H1 (cell line): ENCODE measurements around the gene VAPB. TPM values are rescaled to one million over a fixed set of nuclear protein-coding genes. Genes with fewer than 3 reads are reported as not detected.

Experiments
- CTCF ChIA-PET: fragments of 300-600 bp; sonication (Branson Sonifier 250); formaldehyde crosslinking; loops from one replicate; lab custom pipeline; 2021; ENCODE audit not compliant: partially characterized antibody; lab: Charles Lee
- POLR2A ChIA-PET: fragments of 300-600 bp; sonication (Branson Sonifier 250); formaldehyde crosslinking; loops from one replicate; lab custom pipeline; 2021; ENCODE audit warnings: inconsistent platforms; ENCODE audit not compliant: partially characterized antibody; lab: Charles Lee
- DNase-seq, 2 experiments: peaks; one replicate each; pipeline versions ENCODE4 v3.0.0 to v3.0.0-alpha.2; 2010 to 2022; ENCODE audit warnings: low spot score in 2 of 2, low read depth in 1 of 2, mixed read lengths in 1 of 2
- FAIRE-seq: peaks from 2 replicates; lab custom pipeline; 2011; peaks lifted over from hg19 to GRCh38; lab: Jason Lieb, UNC
- H2AFZ ChIP-seq: 2 replicates; pipeline ENCODE4 v1.8.1; 2012; ENCODE audit warnings: low read length, inconsistent platforms
- H2AK5ac ChIP-seq: 2 replicates; pipeline ENCODE4 v1.6.1; 2013; ENCODE audit warnings: low read depth, low read length
- H2BK120ac ChIP-seq: replicated peaks from 2 replicates; pipeline ENCODE3; 2013; ENCODE audit warnings: low read depth, low read length, inconsistent platforms
- H2BK12ac ChIP-seq: 2 replicates; pipeline ENCODE4 v1.6.1; 2013; ENCODE audit warnings: low read depth, low read length
- H2BK15ac ChIP-seq: 2 replicates; pipeline ENCODE4 v1.6.1; 2013; ENCODE audit warnings: low read length
- H2BK20ac ChIP-seq: 2 replicates; pipeline ENCODE4 v1.6.1; 2013; ENCODE audit warnings: low read length
- H2BK5ac ChIP-seq: 2 replicates; pipeline ENCODE4 v1.6.1; 2013; ENCODE audit warnings: low read depth, low read length
- H3K14ac ChIP-seq: 2 replicates; pipeline ENCODE4 v1.6.1; 2013; ENCODE audit warnings: inconsistent platforms; ENCODE audit not compliant: insufficient read length
- H3K18ac ChIP-seq: 2 replicates; pipeline ENCODE4 v1.6.1; 2013; ENCODE audit warnings: low read length; ENCODE audit errors: extremely low read depth
- H3K23ac ChIP-seq: 2 replicates; pipeline ENCODE4 v1.6.1; 2013; ENCODE audit warnings: inconsistent platforms; ENCODE audit not compliant: insufficient read length
- H3K23me2 ChIP-seq: 2 replicates; pipeline ENCODE4 v1.6.1; 2013; ENCODE audit warnings: low read depth, low read length
- H3K27ac ChIP-seq: 2 replicates; pipeline ENCODE4 v1.6.1; 2011; ENCODE audit warnings: low read depth, low read length, inconsistent platforms
- H3K27me3 ChIP-seq, 4 experiments: replicated peaks in 1 of 4; 1 replicate in 1 of 4; 2 replicates in 3 of 4; pipeline versions ENCODE4 v1.6.1 to v1.8.1; 2011 to 2013; ENCODE audit warnings: low read length in 3 of 4, mild to moderate bottlenecking in 3 of 4, inconsistent platforms in 2 of 4, mixed read lengths in 2 of 4, moderate library complexity in 1 of 4; ENCODE audit not compliant: control insufficient read depth in 3 of 4, insufficient read depth in 3 of 4; ENCODE audit errors: extremely low read depth in 1 of 4
- H3K36me3 ChIP-seq, 4 experiments: 2 replicates each; pipeline versions ENCODE4 v1.6.1 to v1.8.1; 2011 to 2013; ENCODE audit warnings: mild to moderate bottlenecking in 4 of 4, low read length in 3 of 4, moderate library complexity in 2 of 4, control low read depth in 1 of 4, inconsistent platforms in 1 of 4; ENCODE audit not compliant: insufficient read depth in 4 of 4, control insufficient read depth in 2 of 4
- H3K4ac ChIP-seq: replicated peaks from 2 replicates; pipeline ENCODE3; 2013; ENCODE audit warnings: low read length, low read depth, mixed read lengths, inconsistent platforms; ENCODE audit not compliant: insufficient read length
- H3K4me1 ChIP-seq, 4 experiments: replicated peaks in 1 of 4; 1 replicate in 1 of 4; 2 replicates in 3 of 4; pipeline versions ENCODE4 v1.6.1 to v1.8.1; 2011 to 2013; ENCODE audit warnings: low read length in 3 of 4, inconsistent platforms in 2 of 4, mixed read lengths in 1 of 4; ENCODE audit not compliant: insufficient read depth in 4 of 4, control insufficient read depth in 3 of 4
- H3K4me2 ChIP-seq, 2 experiments: 2 replicates each; pipeline versions ENCODE4 v1.6.1 to v1.8.1; 2011 to 2013; ENCODE audit warnings: low read depth in 2 of 2, low read length in 2 of 2, control low read depth in 1 of 2, inconsistent platforms in 1 of 2, mild to moderate bottlenecking in 1 of 2; ENCODE audit not compliant: insufficient read depth in 1 of 2
- H3K4me3 ChIP-seq, 4 experiments: fragments of 200-600, 300-600 bp in 1 of 4; sonication (generic), shearing (Covaris generic), sonication (Bioruptor Twin) in 1 of 4; 2 replicates each; pipeline versions ENCODE4 v1.5.1 to v1.8.1; 2011 to 2016; ENCODE audit warnings: low read length in 4 of 4, low read depth in 3 of 4, control low read depth in 2 of 4, inconsistent platforms in 2 of 4, mild to moderate bottlenecking in 2 of 4, mixed read lengths in 1 of 4, moderate library complexity in 1 of 4; ENCODE audit not compliant: insufficient read depth in 2 of 4; ENCODE audit errors: extremely low read depth in 1 of 4
- H3K56ac ChIP-seq: replicated peaks from 2 replicates; pipeline ENCODE3; 2013; ENCODE audit warnings: low read depth, mild to moderate bottlenecking, mixed read lengths, low read length, inconsistent platforms; ENCODE audit not compliant: insufficient read length
- H3K79me1 ChIP-seq: 2 replicates; pipeline ENCODE4 v1.6.1; 2013; ENCODE audit warnings: low read depth, low read length, control low read depth
- H3K79me2 ChIP-seq, 2 experiments: 2 replicates each; pipeline versions ENCODE4 v1.6.1 to v1.8.1; 2012 to 2013; ENCODE audit warnings: low read length in 2 of 2, mild to moderate bottlenecking in 2 of 2, inconsistent platforms in 1 of 2; ENCODE audit not compliant: insufficient read depth in 2 of 2, control insufficient read depth in 1 of 2
- H3K9ac ChIP-seq, 4 experiments: replicated peaks in 1 of 4; 1 replicate in 1 of 4; 2 replicates in 3 of 4; pipeline versions ENCODE4 v1.6.1 to v1.8.1; 2011 to 2013; ENCODE audit warnings: low read depth in 3 of 4, low read length in 3 of 4, control low read depth in 2 of 4, mild to moderate bottlenecking in 2 of 4, moderate library complexity in 2 of 4, inconsistent platforms in 1 of 4; ENCODE audit errors: extremely low read depth in 1 of 4
- H3K9me3 ChIP-seq, 2 experiments: 2 replicates each; pipeline versions ENCODE4 v1.6.1 to v1.8.1; 2012 to 2013; ENCODE audit warnings: mild to moderate bottlenecking in 2 of 2, moderate library complexity in 2 of 2, control low read depth in 1 of 2, inconsistent platforms in 1 of 2, low read depth in 1 of 2, low read length in 1 of 2, mixed read lengths in 1 of 2; ENCODE audit not compliant: insufficient read depth in 2 of 2
- H4K20me1 ChIP-seq, 2 experiments: replicated peaks in 1 of 2; 2 replicates each; pipeline versions ENCODE3 to v1.8.1; 2011 to 2013; ENCODE audit warnings: inconsistent platforms in 2 of 2, low read length in 2 of 2, mild to moderate bottlenecking in 1 of 2; ENCODE audit not compliant: insufficient read depth in 2 of 2, control insufficient read depth in 1 of 2
- H4K5ac ChIP-seq: 2 replicates; pipeline ENCODE4 v1.6.1; 2013; ENCODE audit warnings: low read length, low read depth, mixed read lengths, inconsistent platforms; ENCODE audit not compliant: insufficient read length
- H4K8ac ChIP-seq: 2 replicates; pipeline ENCODE4 v1.8.0; 2013; ENCODE audit warnings: mild to moderate bottlenecking, moderate library complexity, low read length, inconsistent platforms; ENCODE audit not compliant: insufficient read depth; ENCODE audit errors: extremely low read depth
- H4K91ac ChIP-seq: replicated peaks from 2 replicates; pipeline ENCODE3; 2013; ENCODE audit warnings: low read length, mixed read lengths, inconsistent platforms; ENCODE audit not compliant: insufficient read length
- ASH2L ChIP-seq: fragments of 200-600, 300-600 bp; sonication (generic); IDR thresholded peaks from one replicate; pipeline ENCODE4 v1.7.1; 2017; ENCODE audit warnings: low read length
- CBX8 ChIP-seq: fragments of 300-800, 300-1000 bp; sonication (generic); IDR thresholded peaks from 2 replicates; pipeline ENCODE4 v1.7.1; 2016; ENCODE audit warnings: low read depth, low read length, borderline replicate concordance
- CHD2 ChIP-seq: IDR thresholded peaks from 2 replicates; pipeline ENCODE4 v1.6.1; 2012; ENCODE audit warnings: low read length, improper control_type of control experiment
- CREB1 ChIP-seq: IDR thresholded peaks from 2 replicates; pipeline ENCODE4 v1.6.1; 2012; ENCODE audit warnings: inconsistent platforms
- EZH2 ChIP-seq: fragments of 200-600 bp; sonication (generic); IDR thresholded peaks from 2 replicates; pipeline ENCODE4 v1.7.1; 2012; ENCODE audit warnings: low read depth, mild to moderate bottlenecking, moderate library complexity, low read length, inconsistent platforms; ENCODE audit not compliant: severe bottlenecking
- GABPA ChIP-seq: IDR thresholded peaks from 2 replicates; pipeline ENCODE4 v1.6.1; 2011; ENCODE audit warnings: mild to moderate bottlenecking, low read length, moderate library complexity, borderline replicate concordance; ENCODE audit not compliant: insufficient read depth
- GTF2F1 ChIP-seq: IDR thresholded peaks from 2 replicates; pipeline ENCODE4 v1.6.1; 2012; ENCODE audit warnings: low read depth, low read length, improper control_type of control experiment, borderline replicate concordance
- JUN ChIP-seq: IDR thresholded peaks from 2 replicates; pipeline ENCODE4 v1.6.1; 2011; ENCODE audit warnings: low read depth, mild to moderate bottlenecking, improper control_type of control experiment, low read length
- RXRA ChIP-seq: IDR thresholded peaks from 2 replicates; pipeline ENCODE4 v1.6.1; 2011; ENCODE audit warnings: low read depth, mild to moderate bottlenecking, low read length, moderate library complexity; ENCODE audit not compliant: insufficient read depth
- SP4 ChIP-seq: IDR thresholded peaks from 2 replicates; pipeline ENCODE4 v1.6.1; 2012; ENCODE audit warnings: low read length, inconsistent platforms
- WGBS, 2 experiments: shearing (Covaris generic) in 1 of 2; methylation state at CpG; one replicate each; pipeline versions ENCODE4 v1.1.6 to v1.1.7; 2013 to 2015; ENCODE audit warnings: low lambda C conversion rate in 2 of 2, mixed read lengths in 2 of 2, inconsistent platforms in 1 of 2, low coverage in 1 of 2, missing lambda C conversion rate in 1 of 2; ENCODE audit not compliant: insufficient replicate concordance in 2 of 2, insufficient coverage in 1 of 2, insufficient read length in 1 of 2; ENCODE audit errors: extremely low coverage in 1 of 2, missing lambda C conversion rate in 1 of 2; 5-methylcytosine and 5-hydroxymethylcytosine counted together
- polyA plus RNA-seq, 7 experiments: library from polyadenylated mRNA; depleted of rRNA in 3 of 7; stranded (reverse) in 5 of 7; unstranded in 2 of 7; fragments of >200 nt in 5 of 7; fragments of 200-250 nt in 2 of 7; gene quantifications; 1 replicate in 5 of 7; 2 replicates in 1 of 7; 4 replicates in 1 of 7; pipeline versions ENCODE4 v1.2.1 to v1.2.3, GENCODE V29; 2011 to 2013; ENCODE audit warnings: missing spikeins in 2 of 7, mixed read lengths in 2 of 7
- total RNA-seq: library from RNA; stranded (reverse); fragmentation: NEBNext Ultra II Directional; extraction: Animal tissue kit (Norgen Biotek cat#: 25700); gene quantifications from 2 replicates; pipeline ENCODE4 v1.2.1, GENCODE V29; 2021
- TF ChIP-seq, protein P1 (sequence below): IDR thresholded peaks from 2 replicates; pipeline ENCODE4 v1.6.1; 2012; ENCODE audit warnings: low read length, inconsistent platforms

VAPB gene
- total and polyA plus RNA-seq, 2 of the 8 experiments (the other 6 are each of a cell fraction or from before 2014, with no cell fraction given) = 24.4 to 62.8 TPM

GRCh38 chr20:58416057-58416456 is 27.0 kb downstream of the VAPB start:
- H3K79me1 ChIP-seq = peaks cover 3% of the 10 kb centered on the region
- H3K4me2 ChIP-seq = peak overlapping the region in 1 of 2 experiments; percentile 12; a peak in 1 of 4 replicates
- H2BK12ac ChIP-seq = no peak overlapping the region
- H4K8ac ChIP-seq = no peak overlapping the region
- H3K56ac ChIP-seq = no peak overlapping the region
- H3K27me3 ChIP-seq = no peaks in the 10 kb centered on the region
- H3K23me2 ChIP-seq = no peaks in the 10 kb centered on the region
- H2AFZ ChIP-seq = no peak overlapping the region
- H2BK120ac ChIP-seq = no peak overlapping the region
- no peak overlapping the region for H4K5ac ChIP-seq
- no peak overlapping the region for H3K23ac ChIP-seq
- FAIRE-seq (no peak), DNase-seq (no peak)
- H3K9me3 ChIP-seq = peaks cover 3 to 9% of the 10 kb centered on the region in 2 experiments; a peak in 3 of 4 replicates
- peaks cover 0 to 57% of the 10 kb centered on the region in 2 experiments; a peak in 3 of 4 replicates for H3K79me2 ChIP-seq
- no peak overlapping the region for H2AK5ac ChIP-seq
- H2BK20ac ChIP-seq = no peak overlapping the region
- WGBS, 2 experiments = 88% methylated on average over 1 of the region's 1 CpG; no CpG with 5 or more reads in 1 of the 2 experiments
- peaks cover 2 to 17% (median 10%) of the 10 kb centered on the region in 4 experiments; a peak in 5 of 7 replicates for H3K4me1 ChIP-seq
- H2BK5ac ChIP-seq = no peak overlapping the region
- no peak overlapping the region for H2BK15ac ChIP-seq
- no peak overlapping the region for H4K91ac ChIP-seq
- no peak overlapping the region for H3K4ac ChIP-seq
- peaks cover 0 to 11% (median 0%) of the 10 kb centered on the region in 4 experiments; a peak in 2 of 8 replicates for H3K36me3 ChIP-seq
- no peak overlapping the region for H3K14ac ChIP-seq
- no peak overlapping the region for H3K9ac ChIP-seq
- no peak overlapping the region for H3K18ac ChIP-seq
- no peak overlapping the region for H3K27ac ChIP-seq
- ChIA-PET POLR2A (interaction anchor here (1.1 kb wide), 1 partner anchor 10 kb away, joined by 3 read pairs; no protein-coding TSS in a partner anchor), CTCF (no interaction called here)
- H3K4me3 ChIP-seq = no peak overlapping the region
- peaks cover 0 to 1% of the 10 kb centered on the region in 2 experiments for H4K20me1 ChIP-seq
- TF ChIP-seq GTF2F1 (no peak), CHD2 (no peak), JUN (no peak), CBX8 (no peak), CREB1 (no peak), ASH2L (no peak), GABPA (no peak), EZH2 (no peak), SP4 (no peak), RXRA (no peak)
- TF ChIP-seq, protein P1, sequence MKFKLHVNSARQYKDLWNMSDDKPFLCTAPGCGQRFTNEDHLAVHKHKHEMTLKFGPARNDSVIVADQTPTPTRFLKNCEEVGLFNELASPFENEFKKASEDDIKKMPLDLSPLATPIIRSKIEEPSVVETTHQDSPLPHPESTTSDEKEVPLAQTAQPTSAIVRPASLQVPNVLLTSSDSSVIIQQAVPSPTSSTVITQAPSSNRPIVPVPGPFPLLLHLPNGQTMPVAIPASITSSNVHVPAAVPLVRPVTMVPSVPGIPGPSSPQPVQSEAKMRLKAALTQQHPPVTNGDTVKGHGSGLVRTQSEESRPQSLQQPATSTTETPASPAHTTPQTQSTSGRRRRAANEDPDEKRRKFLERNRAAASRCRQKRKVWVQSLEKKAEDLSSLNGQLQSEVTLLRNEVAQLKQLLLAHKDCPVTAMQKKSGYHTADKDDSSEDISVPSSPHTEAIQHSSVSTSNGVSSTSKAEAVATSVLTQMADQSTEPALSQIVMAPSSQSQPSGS = no peak
